Measurements from ENCODE around the gene TRMT10B. TPM values are rescaled to one million over a fixed set of nuclear protein-coding genes. Genes with fewer than 3 reads are reported as not detected.
"Not testable (repeated sequence)": the region's sequence is repeated elsewhere in the genome, so short reads cannot be mapped to it uniquely, and the experiment has no call there.

TRMT10B gene
- total RNA-seq, 4 donors from 2014 or later = 5.5 to 11.2 (median 6.8) TPM

- no peak for DNase-seq (ENCODE audit: extremely low spot score)
- intact Hi-C loops (cut with DNase I) = no loop called here
- H3K4me3 ChIP-seq = no peak overlapping the region
- H3K27ac ChIP-seq (replicated peaks in 1 of 4) = no peak overlapping the region
- H3K36me3 ChIP-seq = peaks cover 0 to 5% (median 0%) of the 10 kb centered on the region in 4 donors
- peaks cover 0 to 5% (median 0%) of the 10 kb centered on the region in 4 donors for H3K4me1 ChIP-seq
- no peaks in the 10 kb centered on the region for H3K27me3 ChIP-seq
- 98% methylated on average over 6 of the region's 6 CpGs for WGBS
- no peaks in the 10 kb centered on the region for H3K9me3 ChIP-seq
- no peak for TF ChIP-seq POLR2A (IDR thresholded peaks at IDR 0.05; ENCODE audit: low read depth)
- TF ChIP-seq EP300 (IDR thresholded peaks at IDR 0.05) = no peak
- TF ChIP-seq CTCF (IDR thresholded peaks at IDR 0.05) = no peak
Observed at GRCh38 chr9:37811906-37812476, 58.4 kb downstream of the TRMT10B start.

- no peak for DNase-seq (ENCODE audit: extremely low spot score)
- no peaks in the 10 kb centered on the region for H3K9me3 ChIP-seq
- WGBS = 91% methylated on average over 5 of the region's 5 CpGs
- no peak overlapping the region for H3K27ac ChIP-seq (replicated peaks in 1 of 4)
- TF ChIP-seq POLR2A (IDR thresholded peaks at IDR 0.05; ENCODE audit: low read depth) = no peak
- TF ChIP-seq CTCF (IDR thresholded peaks at IDR 0.05) = no peak
- no peak for TF ChIP-seq EP300 (IDR thresholded peaks at IDR 0.05)
- no peak for TF ChIP-seq POLR2AphosphoS5 (IDR thresholded peaks at IDR 0.05)
- H3K27me3 ChIP-seq = no peaks in the 10 kb centered on the region
- no peak overlapping the region for H3K4me3 ChIP-seq
- intact Hi-C loops (cut with DNase I) = no loop called here
- peaks cover 0 to 3% (median 0%) of the 10 kb centered on the region in 4 donors for H3K4me1 ChIP-seq
- H3K36me3 ChIP-seq = peaks cover 0 to 2% (median 0%) of the 10 kb centered on the region in 4 donors
Observed at GRCh38 chr9:37812773-37813379, 59.3 kb downstream of the TRMT10B start.

- 93% methylated on average over 2 of the region's 2 CpGs for WGBS
- intact Hi-C loops (cut with DNase I) = no loop called here
Observed at GRCh38 chr9:37818849-37819248, 65.2 kb downstream of the TRMT10B start.

GRCh38 chr9:37820142-37820541 lies 66.5 kb downstream of the TRMT10B start:
- Histone ChIP-seq H3K9me3 (no peaks in the 10 kb centered on the region), H3K4me1 (no peaks in the 10 kb centered on the region), H3K36me3 (peaks cover 0 to 34% (median 19%) of the 10 kb centered on the region in 4 donors), H3K27ac (replicated peaks in 1 of 4) (no peak overlapping the region), H3K4me3 (no peak overlapping the region), H3K27me3 (no peaks in the 10 kb centered on the region)
- no peak for DNase-seq (ENCODE audit: extremely low spot score)
- 85% methylated on average over 5 of the region's 5 CpGs for WGBS
- TF ChIP-seq CTCF (IDR thresholded peaks at IDR 0.05) = no peak
- no peak for TF ChIP-seq POLR2A (IDR thresholded peaks at IDR 0.05; ENCODE audit: low read depth)
- TF ChIP-seq EP300 (IDR thresholded peaks at IDR 0.05) = no peak
- TF ChIP-seq POLR2AphosphoS5 (IDR thresholded peaks at IDR 0.05) = no peak
- intact Hi-C loops (cut with DNase I) = no loop called here

More at GRCh38 chr9:37818849-37819248, 65.2 kb downstream of the TRMT10B start:
- DNase-seq (ENCODE audit: extremely low spot score) = no peak
- no peaks in the 10 kb centered on the region for H3K27me3 ChIP-seq
- H3K36me3 ChIP-seq = peaks cover 0 to 26% (median 13%) of the 10 kb centered on the region in 4 donors
- no peak overlapping the region for H3K27ac ChIP-seq (replicated peaks in 1 of 4)
- H3K9me3 ChIP-seq = no peaks in the 10 kb centered on the region
- TF ChIP-seq EP300 (IDR thresholded peaks at IDR 0.05) (no peak), CTCF (IDR thresholded peaks at IDR 0.05) (no peak)
- H3K4me1 ChIP-seq = peaks cover 0 to 3% (median 0%) of the 10 kb centered on the region in 4 donors
- no peak overlapping the region for H3K4me3 ChIP-seq

- DNase-seq (ENCODE audit: extremely low spot score); H3K27me3 ChIP-seq; H3K4me3 ChIP-seq; H3K9me3 ChIP-seq; intact Hi-C loops (cut with DNase I); H3K27ac ChIP-seq (replicated peaks in 1 of 4): not testable (repeated sequence)
- Histone ChIP-seq H3K36me3 (peaks cover 0 to 61% (median 40%) of the 10 kb centered on the region in 4 donors), H3K4me1 (peaks cover 0 to 11% (median 6%) of the 10 kb centered on the region in 4 donors)
- WGBS = 92% methylated on average over 2 of the region's 2 CpGs
Observed at GRCh38 chr9:37825174-37825573, 71.6 kb downstream of the TRMT10B start.
